Adipocyte (in vitro differentiated cells): ENCODE measurements around the gene COL16A1.

Experiments used
- DNase-seq: peaks from one replicate; pipeline ENCODE4 v3.0.0-alpha.2; 2015; ENCODE audit warnings: low read depth
- H3K27me3 ChIP-seq: replicated peaks from 2 replicates; pipeline ENCODE4 v1.7.0; 2013; ENCODE audit warnings: mild to moderate bottlenecking, low read length, moderate library complexity; ENCODE audit not compliant: control insufficient read depth, insufficient read depth
- H3K36me3 ChIP-seq: 2 replicates; pipeline ENCODE4 v1.7.0; 2013; ENCODE audit warnings: low read length, mild to moderate bottlenecking, moderate library complexity; ENCODE audit not compliant: control insufficient read depth, insufficient read depth, severe bottlenecking
- H3K4me1 ChIP-seq: 2 replicates; pipeline ENCODE4 v1.7.0; 2013; ENCODE audit warnings: mild to moderate bottlenecking, low read length, moderate library complexity; ENCODE audit not compliant: control insufficient read depth, insufficient read depth
- H3K4me3 ChIP-seq: 2 replicates; pipeline ENCODE4 v1.7.0; 2013; ENCODE audit warnings: mild to moderate bottlenecking, low read length, moderate library complexity
- H3K9ac ChIP-seq: 2 replicates; pipeline ENCODE4 v1.7.0; 2013; ENCODE audit warnings: mild to moderate bottlenecking, low read length, moderate library complexity
- H3K9me3 ChIP-seq: 2 replicates; pipeline ENCODE4 v1.7.0; 2013; ENCODE audit warnings: mild to moderate bottlenecking, low read length, moderate library complexity; ENCODE audit not compliant: control insufficient read depth

The COL16A1 gene

GRCh38 chr1:31691951-31692350 is 11.9 kb downstream of the COL16A1 start:
- Histone ChIP-seq H3K4me3 (no peak overlapping the region), H3K27me3 (no peaks in the 10 kb centered on the region), H3K9ac (no peak overlapping the region), H3K9me3 (no peaks in the 10 kb centered on the region), H3K4me1 (peaks cover 5% of the 10 kb centered on the region), H3K36me3 (peaks cover 92% of the 10 kb centered on the region)
- no peak for DNase-seq

- Histone ChIP-seq H3K4me3 (no peak overlapping the region), H3K9me3 (no peaks in the 10 kb centered on the region), H3K27me3 (no peaks in the 10 kb centered on the region), H3K4me1 (peaks cover 5% of the 10 kb centered on the region), H3K9ac (no peak overlapping the region), H3K36me3 (peaks cover 92% of the 10 kb centered on the region)
- DNase-seq = no peak
Measured at GRCh38 chr1:31691446-31691845, 12.4 kb downstream of the COL16A1 start.

GRCh38 chr1:31690921-31691320 is 12.9 kb downstream of the COL16A1 start:
- Histone ChIP-seq H3K9ac (no peak overlapping the region), H3K4me1 (peaks cover 5% of the 10 kb centered on the region), H3K36me3 (peaks cover 94% of the 10 kb centered on the region), H3K27me3 (no peaks in the 10 kb centered on the region), H3K9me3 (no peaks in the 10 kb centered on the region), H3K4me3 (no peak overlapping the region)
- no peak for DNase-seq

- Histone ChIP-seq H3K9me3 (no peaks in the 10 kb centered on the region), H3K4me1 (peaks cover 5% of the 10 kb centered on the region), H3K27me3 (no peaks in the 10 kb centered on the region), H3K9ac (peak overlapping the region; percentile 9), H3K4me3 (no peak overlapping the region), H3K36me3 (peaks cover 96% of the 10 kb centered on the region)
- peak; percentile 87 for DNase-seq
Measured at GRCh38 chr1:31689854-31690253, 14.0 kb downstream of the COL16A1 start.

- no peaks in the 10 kb centered on the region for H3K27me3 ChIP-seq
- no peak overlapping the region for H3K4me3 ChIP-seq
- peaks cover 5% of the 10 kb centered on the region for H3K4me1 ChIP-seq
- H3K9me3 ChIP-seq = no peaks in the 10 kb centered on the region
- H3K36me3 ChIP-seq = peaks cover 96% of the 10 kb centered on the region
- no peak overlapping the region for H3K9ac ChIP-seq
- no peak for DNase-seq
Measured at GRCh38 chr1:31689379-31689778, 14.4 kb downstream of the COL16A1 start.

- no peak for DNase-seq
- H3K9ac ChIP-seq = no peak overlapping the region
- no peak overlapping the region for H3K4me3 ChIP-seq
- no peaks in the 10 kb centered on the region for H3K27me3 ChIP-seq
- peaks cover 5% of the 10 kb centered on the region for H3K4me1 ChIP-seq
- H3K9me3 ChIP-seq = no peaks in the 10 kb centered on the region
- peaks cover 96% of the 10 kb centered on the region for H3K36me3 ChIP-seq
Measured at GRCh38 chr1:31688233-31688918, 15.4 kb downstream of the COL16A1 start.

- Histone ChIP-seq H3K4me1 (peaks cover 5% of the 10 kb centered on the region), H3K36me3 (peaks cover 96% of the 10 kb centered on the region), H3K9ac (no peak overlapping the region), H3K27me3 (no peaks in the 10 kb centered on the region), H3K4me3 (no peak overlapping the region), H3K9me3 (no peaks in the 10 kb centered on the region)
- no peak for DNase-seq
Measured at GRCh38 chr1:31687601-31688000, 16.2 kb downstream of the COL16A1 start.

- Histone ChIP-seq H3K27me3 (no peaks in the 10 kb centered on the region), H3K4me1 (peaks cover 5% of the 10 kb centered on the region), H3K9ac (no peak overlapping the region)
Measured at GRCh38 chr1:31685795-31686194, 18.0 kb downstream of the COL16A1 start.

GRCh38 chr1:31683997-31684396 is 19.8 kb downstream of the COL16A1 start:
- peaks cover 98% of the 10 kb centered on the region for H3K36me3 ChIP-seq
- no peaks in the 10 kb centered on the region for H3K4me1 ChIP-seq
- DNase-seq = no peak
- H3K27me3 ChIP-seq = no peaks in the 10 kb centered on the region
- H3K4me3 ChIP-seq = no peak overlapping the region
- no peak overlapping the region for H3K9ac ChIP-seq
- H3K9me3 ChIP-seq = no peaks in the 10 kb centered on the region

More at GRCh38 chr1:31685795-31686194, 18.0 kb downstream of the COL16A1 start:
- H3K4me3 ChIP-seq = no peak overlapping the region
- no peak for DNase-seq
- peaks cover 98% of the 10 kb centered on the region for H3K36me3 ChIP-seq
- no peaks in the 10 kb centered on the region for H3K9me3 ChIP-seq

GRCh38 chr1:31681415-31681814 is 22.4 kb downstream of the COL16A1 start:
- Histone ChIP-seq H3K27me3 (no peaks in the 10 kb centered on the region), H3K4me1 (peaks cover 4% of the 10 kb centered on the region)

GRCh38 chr1:31679676-31680230 is 24.1 kb downstream of the COL16A1 start:
- no peak overlapping the region for H3K4me3 ChIP-seq
- H3K36me3 ChIP-seq = peaks cover 96% of the 10 kb centered on the region
- peaks cover 6% of the 10 kb centered on the region for H3K4me1 ChIP-seq
- no peak for DNase-seq
- H3K27me3 ChIP-seq = no peaks in the 10 kb centered on the region
- no peaks in the 10 kb centered on the region for H3K9me3 ChIP-seq
- H3K9ac ChIP-seq = no peak overlapping the region

More at GRCh38 chr1:31681415-31681814, 22.4 kb downstream of the COL16A1 start:
- Histone ChIP-seq H3K9ac (no peak overlapping the region), H3K4me3 (no peak overlapping the region), H3K36me3 (peaks cover 98% of the 10 kb centered on the region), H3K9me3 (no peaks in the 10 kb centered on the region)
- no peak for DNase-seq
